Ovary (tissue), 9 donors: ENCODE results near the gene CBX3. TPM values are rescaled to one million over a fixed set of nuclear protein-coding genes. Genes with fewer than 3 reads are reported as not detected.

Experiments used
- DNase-seq, 5 donors: peaks; one replicate each; pipeline ENCODE4 v3.0.0-alpha.2; 2019 to 2020
- H3K27ac ChIP-seq, 2 donors: fragments of 200-600 bp; one replicate each; pipeline versions ENCODE4 v1.5.1 to v1.8.0; 2019 to 2022
- H3K27me3 ChIP-seq: fragments of 200-600 bp; one replicate; pipeline ENCODE4 v1.8.0; 2022
- H3K36me3 ChIP-seq: fragments of 200-600 bp; sonication (generic); one replicate; pipeline ENCODE4 v1.5.1; 2019
- H3K4me1 ChIP-seq: one replicate; pipeline ENCODE4 v1.8.1; 2013; ENCODE audit warnings: mild to moderate bottlenecking, moderate library complexity; ENCODE audit not compliant: insufficient read depth
- H3K4me3 ChIP-seq: fragments of 200-600 bp; sonication (generic); one replicate; pipeline ENCODE4 v1.5.1; 2017
- H3K9me3 ChIP-seq, 2 donors: fragments of 200-600 bp in 1 of 2; sonication (generic) in 1 of 2; one replicate each; pipeline versions ENCODE4 v1.5.1 to v1.8.1; 2013 to 2019; ENCODE audit warnings: mild to moderate bottlenecking in 1 of 2, moderate library complexity in 1 of 2
- EP300 ChIP-seq: sonication (generic); formaldehyde crosslinking; IDR thresholded peaks from one replicate; pipeline ENCODE4 v1.6.1; 2017; ENCODE audit warnings: antibody characterized with exemption
- POLR2A ChIP-seq: fragments of 450-650 bp; IDR thresholded peaks from one replicate; pipeline ENCODE4 v1.6.1; 2017; ENCODE audit warnings: antibody characterized with exemption, mild to moderate bottlenecking, moderate library complexity
- WGBS, 3 donors: extraction: QIAGEN DNeasy Blood & Tissue Kit in 1 of 3; methylation state at CpG; one replicate each; pipeline versions ENCODE4 v1.1.5 to v1.1.7; 2013 to 2017; 5-methylcytosine and 5-hydroxymethylcytosine counted together
- intact Hi-C, 4 donors: fragments of 100-400 bp; cut with DNase I; formaldehyde crosslinking; loops; one replicate each; pipeline versions ENCODE4 v1.11.0 to v1.15.1; 2022 to 2023
- polyA plus RNA-seq, 2 donors: library from polyadenylated mRNA; stranded (reverse); fragments of 200-250 nt in 1 of 2; fragments of 350-450 nt in 1 of 2; fragmentation: Illumina TruSeq in 1 of 2; extraction: RNeasy Lipid Tissue Mini Kit (QIAGEN cat#74804) in 1 of 2; gene quantifications; one replicate each; pipeline ENCODE4 v1.2.3, GENCODE V29; 2013 to 2014
- total RNA-seq, 7 donors: library from RNA; depleted of rRNA in 2 of 7; stranded (reverse); fragments of >200 nt in 2 of 7; fragmentation: NEBNext Ultra II Directional in 3 of 7; extraction: Animal tissue kit (Norgen Biotek cat#: 25700) in 3 of 7; gene quantifications; one replicate each; pipeline versions ENCODE4 v1.1.0 to v1.2.4, GENCODE V29; 2016 to 2023
- TF ChIP-seq, protein P1 (sequence below), 3 donors: fragments of 450-650 bp in 2 of 3; fragments of 200-600 bp in 1 of 3; IDR thresholded peaks; one replicate each; pipeline versions ENCODE4 v1.5.1 to v1.8.0; 2016 to 2022; ENCODE audit warnings: antibody characterized with exemption in 3 of 3, mild to moderate bottlenecking in 1 of 3
- donor health status: DM: no; HTN: no; CAD: no; lungs with moderate emphysema.
- donor health status: DM: no; HTN: no; CAD: no.
- donor health status: Bipolar disorder and iron deficiency.
- donor health status: DM: yes; HTN: yes; CAD: no.
- donor health status: DM: no; HTN: no; CAD: no.
- donor health status: DM: yes; HTN: yes; CAD: no.

Gene CBX3
- total and polyA plus RNA-seq, 9 donors, result 71.7 to 133 (median 92.0) TPM

DNA sequence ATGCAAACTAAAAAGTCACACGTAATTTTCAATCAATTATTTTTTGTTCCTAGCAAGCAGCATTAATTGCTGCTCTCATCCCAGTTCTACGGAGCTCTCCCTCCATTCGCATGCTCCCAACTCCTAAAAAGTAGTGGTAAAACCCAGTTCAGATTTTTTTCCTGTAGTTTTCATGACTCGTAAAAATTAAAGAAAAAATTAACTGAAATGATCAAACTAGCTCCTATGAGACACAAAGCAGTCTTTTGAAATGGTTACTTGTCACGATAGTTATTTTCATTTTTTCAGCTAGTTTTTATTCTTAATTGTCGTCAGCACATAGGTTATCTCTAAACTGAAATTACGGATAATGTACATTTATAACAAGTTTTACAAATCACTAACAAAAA is 2.8 kb upstream of the CBX3 start:
- Histone ChIP-seq H3K4me1 (peaks cover 5% of the 10 kb centered on the region), H3K27me3 (no peaks in the 10 kb centered on the region), H3K36me3 (no peaks in the 10 kb centered on the region), H3K9me3 (no peaks in the 10 kb centered on the region), H3K27ac (no peak overlapping the region), H3K4me3 (peak overlapping the region; percentile 97)
- 0% methylated on average over 7 of the region's 7 CpGs for WGBS, 3 donors
- DNase-seq, result no peak
- no peak for TF ChIP-seq EP300
- TF ChIP-seq POLR2A, result no peak
- TF ChIP-seq, protein P1, sequence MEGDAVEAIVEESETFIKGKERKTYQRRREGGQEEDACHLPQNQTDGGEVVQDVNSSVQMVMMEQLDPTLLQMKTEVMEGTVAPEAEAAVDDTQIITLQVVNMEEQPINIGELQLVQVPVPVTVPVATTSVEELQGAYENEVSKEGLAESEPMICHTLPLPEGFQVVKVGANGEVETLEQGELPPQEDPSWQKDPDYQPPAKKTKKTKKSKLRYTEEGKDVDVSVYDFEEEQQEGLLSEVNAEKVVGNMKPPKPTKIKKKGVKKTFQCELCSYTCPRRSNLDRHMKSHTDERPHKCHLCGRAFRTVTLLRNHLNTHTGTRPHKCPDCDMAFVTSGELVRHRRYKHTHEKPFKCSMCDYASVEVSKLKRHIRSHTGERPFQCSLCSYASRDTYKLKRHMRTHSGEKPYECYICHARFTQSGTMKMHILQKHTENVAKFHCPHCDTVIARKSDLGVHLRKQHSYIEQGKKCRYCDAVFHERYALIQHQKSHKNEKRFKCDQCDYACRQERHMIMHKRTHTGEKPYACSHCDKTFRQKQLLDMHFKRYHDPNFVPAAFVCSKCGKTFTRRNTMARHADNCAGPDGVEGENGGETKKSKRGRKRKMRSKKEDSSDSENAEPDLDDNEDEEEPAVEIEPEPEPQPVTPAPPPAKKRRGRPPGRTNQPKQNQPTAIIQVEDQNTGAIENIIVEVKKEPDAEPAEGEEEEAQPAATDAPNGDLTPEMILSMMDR (IDR thresholded peaks at IDR 0.05), result no peak
- intact Hi-C loops, result loop anchor here in 1 of 4 donors (10.0 kb wide), 1 partner anchor 304 kb away; no protein-coding TSS in a partner anchor

DNA sequence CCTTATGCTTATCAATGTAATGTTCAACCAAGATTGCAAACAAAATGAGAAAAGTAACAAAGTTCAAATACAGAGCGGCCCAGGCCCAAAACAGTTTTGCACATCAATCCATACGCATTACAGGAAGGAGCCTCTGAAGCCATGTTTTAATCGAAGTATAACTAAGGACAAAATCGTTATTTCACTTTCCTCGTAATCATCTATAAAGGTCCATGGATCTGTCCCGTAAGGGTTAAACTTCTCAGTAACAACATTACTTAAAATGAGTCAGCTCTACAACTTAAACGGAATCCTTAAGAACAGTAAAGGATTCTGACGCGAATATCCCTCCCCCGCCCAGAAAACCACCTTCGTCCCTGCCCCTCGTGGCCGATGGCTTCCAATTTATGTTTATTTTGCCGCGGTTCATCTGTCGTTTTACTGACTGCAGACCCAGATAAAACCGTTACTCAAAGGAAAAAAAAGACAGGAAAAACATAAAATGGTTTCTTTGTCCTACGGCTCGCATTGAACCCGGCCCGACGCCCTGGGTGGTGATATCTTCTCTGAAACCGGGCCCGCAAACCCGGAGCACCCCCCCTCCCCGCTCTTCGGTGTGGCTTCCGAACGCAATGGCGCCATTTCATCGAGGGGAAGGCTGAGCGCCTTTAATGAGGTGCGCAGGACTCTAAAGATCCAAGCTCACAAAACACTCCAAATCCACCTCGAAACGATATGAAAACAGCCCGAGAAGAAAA is 2.1 kb upstream of the CBX3 start:
- WGBS, 3 donors, result 0 to 1% (median 0%) methylated on average over 36 of the region's 36 CpGs
- TF ChIP-seq, protein P1 (IDR thresholded peaks at IDR 0.05), result no peak
- TF ChIP-seq EP300 (no peak), POLR2A (peak; percentile 54)
- Histone ChIP-seq H3K9me3 (no peaks in the 10 kb centered on the region), H3K4me1 (peaks cover 3% of the 10 kb centered on the region), H3K27ac (peak overlapping the region; percentile 98 to 100), H3K27me3 (no peaks in the 10 kb centered on the region), H3K36me3 (no peaks in the 10 kb centered on the region), H3K4me3 (peak overlapping the region; percentile 97)
- DNase-seq, result peak; percentile 69 to 81 (median 77)
- intact Hi-C loops, result loop anchor here in 3 of 4 donors (5.0 to 10.0 kb wide), 4 partner anchors 247 to 955 kb away; partner anchors contain the start of genes HOXA3 (in 1 of the 3) and HOXA7 (in 1 of the 3)

DNA sequence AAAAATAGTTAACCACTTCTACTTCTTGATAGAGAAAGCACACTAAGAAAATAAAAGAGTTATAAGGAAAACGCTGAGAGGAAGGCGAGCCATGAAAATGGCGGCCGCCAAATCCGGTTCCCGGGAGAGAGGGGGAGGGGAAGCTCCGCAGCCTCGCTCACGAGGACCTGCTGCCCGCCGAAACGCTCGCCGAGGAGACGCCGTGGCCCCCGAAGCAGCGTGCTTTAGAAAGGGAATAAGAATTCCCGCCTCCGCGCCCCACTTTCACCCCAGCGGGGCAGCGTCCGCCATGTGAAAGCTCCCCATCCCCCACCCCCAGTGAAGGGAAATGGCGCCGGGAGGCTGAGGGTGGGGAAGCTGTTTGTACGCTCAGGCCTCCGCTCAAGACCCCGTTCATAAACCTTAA is 1.5 kb upstream of the CBX3 start:
- Histone ChIP-seq H3K4me3 (peak overlapping the region; percentile 97), H3K27ac (peak overlapping the region; percentile 98 to 100), H3K9me3 (no peaks in the 10 kb centered on the region), H3K36me3 (no peaks in the 10 kb centered on the region), H3K4me1 (peaks cover 3% of the 10 kb centered on the region), H3K27me3 (no peaks in the 10 kb centered on the region)
- intact Hi-C loops, result loop anchor here in 2 of 4 donors (5.0 to 10.0 kb wide), 3 partner anchors 248 to 955 kb away; partner anchors contain the start of genes HOXA3 (in 1 of the 2) and HOXA7 (in 1 of the 2)
- TF ChIP-seq EP300 (no peak), POLR2A (no peak)
- TF ChIP-seq, protein P1 (IDR thresholded peaks at IDR 0.05), result peak in 1 of 3 donors; percentile 14
- DNase-seq, result peak; percentile 74 to 84 (median 80)
- WGBS, 3 donors, result 0 to 1% (median 1%) methylated on average over 29 of the region's 29 CpGs

DNA sequence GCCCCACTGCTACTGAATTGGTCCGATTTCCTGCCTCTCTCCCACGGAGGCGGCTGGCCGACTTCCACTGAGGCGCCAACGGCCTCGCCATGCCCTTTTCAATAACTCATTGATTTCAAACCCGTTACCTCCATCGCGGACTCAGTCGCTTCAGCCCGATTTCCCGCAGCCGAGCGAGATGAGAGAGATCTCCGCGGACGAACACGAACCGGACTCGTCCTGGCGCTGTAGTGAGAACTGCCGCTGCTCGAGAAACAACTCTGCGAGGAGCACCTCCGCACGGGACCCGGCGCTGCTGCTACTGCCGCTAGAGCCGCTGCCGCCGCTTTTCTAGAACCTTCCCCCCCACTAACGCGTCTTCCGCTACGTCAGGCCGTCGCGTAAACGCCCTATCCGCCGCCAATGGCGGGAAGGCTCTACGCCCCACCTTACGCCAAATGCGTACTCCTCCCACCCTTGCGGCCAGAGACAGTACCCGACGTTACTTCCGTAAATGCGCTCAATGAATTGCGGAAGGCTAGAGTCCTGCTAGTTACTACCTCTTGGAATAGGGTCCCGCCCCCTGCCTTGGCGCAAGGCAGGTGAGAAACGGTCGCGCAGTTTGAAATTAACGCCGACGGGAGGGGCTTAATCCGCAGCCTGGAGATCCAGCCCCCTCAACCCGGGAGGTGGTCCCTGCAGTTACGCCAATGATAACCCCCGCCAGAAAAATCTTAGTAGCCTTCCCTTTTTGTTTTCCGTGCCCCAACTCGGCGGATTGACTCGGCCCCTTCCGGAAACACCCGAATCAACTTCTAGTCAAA is 900 bp upstream of the CBX3 start, which contains the start of gene HNRNPA2B1:
Gene HNRNPA2B1, minus strand, starts transcription at position 303 of the 803 bp plus-strand sequence. Its CDS starts 169 bp downstream, at position 134.
- H3K9me3 ChIP-seq, result no peaks in the 10 kb centered on the region
- peak; percentile 96 to 99 (median 98) for DNase-seq
- H3K27ac ChIP-seq, result peak within 1 kb of the TSS; percentile 98 to 100
- TF ChIP-seq EP300, result peak; percentile 27
- TF ChIP-seq, protein P1 (IDR thresholded peaks at IDR 0.05), result peak in 1 of 3 donors; percentile 4
- peak; percentile 100 for TF ChIP-seq POLR2A
- H3K27me3 ChIP-seq, result no peaks in the 10 kb centered on the region
- peak within 1 kb of the TSS; percentile 97 for H3K4me3 ChIP-seq
- intact Hi-C loops, result loop anchor here in 2 of 4 donors (5.0 to 10.0 kb wide), 3 partner anchors 248 to 954 kb away; partner anchors contain the start of genes HOXA3 (in 1 of the 2) and HOXA7 (in 1 of the 2)
- H3K4me1 ChIP-seq, result peaks cover 4% of the 10 kb centered on the region
- WGBS, 3 donors, result 0% methylated on average over 71 of the region's 71 CpGs
- no peaks in the 10 kb centered on the region for H3K36me3 ChIP-seq
